Measurements from ENCODE around the gene GAST.

The GAST gene

GRCh38 chr17:41740506-41740905, 28.4 kb downstream of the GAST start:
- no peak for DNase-seq (ENCODE audit: low read depth)

GRCh38 chr17:41741709-41742108, 29.6 kb downstream of the GAST start:
- no peak for DNase-seq (ENCODE audit: low read depth)

DNA sequence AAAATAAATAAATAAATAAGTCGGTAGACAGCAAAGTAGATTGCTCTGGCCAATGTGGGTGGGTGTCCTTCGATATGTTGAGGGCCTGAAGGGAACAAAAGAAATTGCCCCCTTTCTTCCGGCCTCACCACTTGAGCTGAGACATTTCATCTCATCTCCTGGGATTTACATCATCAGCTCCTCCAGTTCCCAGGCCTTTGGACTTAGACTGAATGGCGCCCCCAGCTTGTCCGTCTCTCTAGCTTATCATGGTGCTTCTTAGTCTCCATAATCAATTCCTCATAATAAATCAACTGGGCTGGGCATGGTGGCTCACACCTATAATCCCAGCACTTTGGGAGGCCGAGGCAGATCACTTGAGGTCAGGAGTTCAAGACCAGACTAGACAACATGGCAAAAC, 36.1 kb downstream of the GAST start:
- DNase-seq (ENCODE audit: low read depth), result no peak

- DNase-seq (ENCODE audit: low read depth), result no peak
Measured at GRCh38 chr17:41750862-41751261, 38.7 kb downstream of the GAST start.

DNA sequence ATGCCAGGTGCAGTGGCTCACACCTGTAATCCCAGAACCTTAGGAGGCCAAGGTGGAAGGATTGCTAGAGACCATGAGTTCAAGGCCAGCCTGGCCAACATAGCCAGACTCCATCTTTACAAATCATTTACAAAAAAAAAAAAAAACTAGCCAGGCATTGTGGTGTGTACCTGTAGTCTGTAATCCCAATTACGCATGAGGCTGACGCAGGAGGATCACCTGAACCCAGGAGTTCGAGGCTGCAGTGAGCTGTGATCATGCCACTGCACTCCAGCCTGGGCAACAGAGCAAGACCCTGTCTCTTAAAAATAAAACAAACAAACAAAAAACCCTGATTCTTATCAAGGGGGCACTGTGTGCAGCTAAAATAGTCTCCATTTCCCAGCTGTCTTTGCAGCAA, 39.2 kb downstream of the GAST start:
- no peak for DNase-seq (ENCODE audit: low read depth)

DNA sequence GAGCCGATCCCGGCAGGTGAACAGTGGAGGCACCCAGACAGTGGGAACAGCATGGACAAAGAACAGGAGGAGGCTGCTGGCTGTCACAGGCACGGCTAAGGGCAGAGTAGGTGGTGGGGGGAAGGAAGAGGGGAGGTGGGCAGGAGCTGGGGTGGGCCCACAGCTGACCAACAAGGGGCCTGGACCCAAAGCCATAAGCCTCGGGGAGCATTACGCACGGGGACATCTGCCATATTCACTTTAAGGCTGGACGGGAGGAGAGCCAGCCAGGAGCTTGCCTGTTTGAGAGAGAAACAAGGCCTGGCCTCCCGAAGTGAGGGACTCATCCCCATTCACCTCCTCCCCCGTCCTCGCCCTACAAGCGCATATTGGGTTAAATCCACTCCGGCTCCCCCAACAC, 41.9 kb downstream of the GAST start:
- no peak for DNase-seq (ENCODE audit: low read depth)

DNA sequence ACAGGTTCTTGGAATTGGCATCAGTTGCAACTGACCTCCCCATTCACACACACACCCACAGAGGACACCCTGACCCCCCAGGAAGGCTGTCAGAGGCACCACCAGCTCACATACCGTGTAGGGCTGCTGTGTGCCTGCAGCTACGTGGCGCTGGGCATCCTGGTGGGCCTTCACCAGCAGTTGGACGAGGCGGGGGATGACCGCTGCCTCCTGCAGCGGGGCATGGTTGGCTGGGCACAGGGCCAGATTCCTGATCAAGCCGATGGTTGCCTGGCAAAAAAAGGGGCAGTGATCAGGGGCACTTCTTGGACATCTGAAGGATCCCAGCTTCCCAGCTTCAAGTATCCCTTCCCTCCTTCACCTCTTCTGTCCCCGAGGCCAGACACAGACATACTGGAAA, 46.5 kb downstream of the GAST start:
- no peak for DNase-seq (ENCODE audit: low read depth)

DNA sequence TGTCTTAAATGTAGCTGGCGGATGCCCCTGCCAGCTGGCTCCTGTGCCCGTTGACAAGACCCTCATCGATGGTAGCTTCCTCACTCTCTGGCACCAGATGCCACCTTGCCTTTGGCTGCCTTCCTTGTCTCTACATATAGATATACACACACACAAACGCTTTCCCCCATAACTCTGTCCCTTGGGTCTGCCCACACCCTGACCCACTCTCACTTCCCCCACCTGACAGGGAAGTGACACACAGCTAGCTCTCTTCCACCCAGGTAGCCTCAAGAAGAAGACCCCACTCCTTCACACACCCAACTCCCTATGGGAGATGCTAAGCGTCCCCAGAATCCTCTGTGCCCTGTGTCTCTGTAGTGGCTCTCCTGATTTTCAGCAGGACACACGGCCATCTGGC, 48.7 kb downstream of the GAST start:
- no peak for DNase-seq (ENCODE audit: low read depth)

- no peak for DNase-seq (ENCODE audit: low read depth)
Measured at GRCh38 chr17:41762391-41762790, 50.3 kb downstream of the GAST start.

- no peak for DNase-seq (ENCODE audit: low read depth)
Measured at GRCh38 chr17:41762841-41763240, 50.7 kb downstream of the GAST start.

DNA sequence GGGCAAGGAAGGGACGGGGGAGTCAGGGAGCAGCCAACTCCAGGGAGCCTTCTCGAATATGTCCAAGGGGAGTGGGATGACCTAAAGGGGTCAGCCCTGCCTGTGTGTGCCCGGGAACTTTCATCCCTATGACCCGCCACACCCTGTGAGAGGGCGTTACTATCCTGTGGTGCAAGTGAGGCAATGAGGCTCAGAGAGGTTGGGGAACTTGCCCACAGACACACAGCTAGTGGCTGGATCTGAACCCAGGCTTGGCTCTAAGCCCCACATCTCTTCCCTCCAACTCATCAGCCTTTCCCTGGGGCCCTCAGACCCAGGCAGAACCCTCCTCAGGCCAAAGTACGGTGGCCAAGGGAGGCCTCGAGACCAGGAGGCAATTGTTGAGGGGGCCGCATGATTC, 51.2 kb downstream of the GAST start:
- DNase-seq (ENCODE audit: low read depth), result no peak
